ENCODE data around the gene ZNF483. TPM values are rescaled to one million over a fixed set of nuclear protein-coding genes. Genes with fewer than 3 reads are reported as not detected.

The ZNF483 gene
- total RNA-seq (10 to 100 TPM; 14.6 to 21.8 TPM), polyA plus RNA-seq (1 to 10 TPM in 1 of 2 donors, not detected in 1; 1.2 TPM)
- long read RNA-seq, donor 1, partial matches to known transcripts = 0 of 12 reads
- long read RNA-seq, donor 1, other reads (novel, unspliced or antisense) = 10 of 12 reads
- long read RNA-seq, donor 2, partial matches to known transcripts = 0 of 15 reads
- long read RNA-seq, donor 2, other reads (novel, unspliced or antisense) = 14 of 15 reads

GRCh38 chr9:111525056-111525977 lies at the start of gene ZNF483:
Gene ZNF483, plus strand, starts transcription at chr9:111525179. Its CDS starts 2,217 bp downstream, at chr9:111527396.
- Histone ChIP-seq H3K4me1 (ENCODE audit: control insufficient read depth in 1 of 2, insufficient read depth in 2 of 2, low read length in 2 of 2) (peaks cover 0 to 2% of the 10 kb centered on the region in 2 donors), H3K9me3 (ENCODE audit: control insufficient read depth, low read length) (peaks cover 3% of the 10 kb centered on the region), H3K36me3 (ENCODE audit: control insufficient read depth in 1 of 2, insufficient read depth in 2 of 2, low read length in 1 of 2) (peaks cover 0 to 4% of the 10 kb centered on the region in 2 donors), H3K27ac (ENCODE audit: low read depth in 1 of 2, low read length in 2 of 2) (peak within 1 kb of the TSS in 1 of 2 donors; percentile 23), H3K27me3 (ENCODE audit: control insufficient read depth in 1 of 2, insufficient read depth in 2 of 2, low read length in 1 of 2) (no peaks in the 10 kb centered on the region), H3K4me3 (ENCODE audit: low read length in 2 of 2) (peak within 1 kb of the TSS; percentile 84 to 89)
- peak; percentile 91 for ATAC-seq (ENCODE audit: low FRiP score)
- intact Hi-C loops (cut with DNase I) = no loop called here
- 1% methylated on average over 66 of the region's 66 CpGs for WGBS, 2 donors
- peak; percentile 85 to 90 for DNase-seq

- no peak overlapping the region for H3K27ac ChIP-seq (ENCODE audit: low read depth in 1 of 2, low read length in 2 of 2)
These were observed 49.8 kb upstream of the ZNF483 start for GRCh38 chr9:111475195-111475594.

GRCh38 chr9:111477677-111478076 lies 47.3 kb upstream of the ZNF483 start:
- no peak for ATAC-seq (ENCODE audit: low FRiP score)
- Histone ChIP-seq H3K27ac (ENCODE audit: low read depth in 1 of 2, low read length in 2 of 2) (no peak overlapping the region), H3K4me3 (ENCODE audit: low read length in 2 of 2) (no peak overlapping the region), H3K4me1 (ENCODE audit: control insufficient read depth in 1 of 2, insufficient read depth in 2 of 2, low read length in 2 of 2) (peaks cover 0 to 6% of the 10 kb centered on the region in 2 donors), H3K36me3 (ENCODE audit: control insufficient read depth in 1 of 2, insufficient read depth in 2 of 2, low read length in 1 of 2) (no peaks in the 10 kb centered on the region), H3K9me3 (ENCODE audit: control insufficient read depth, low read length) (no peaks in the 10 kb centered on the region), H3K27me3 (ENCODE audit: control insufficient read depth in 1 of 2, insufficient read depth in 2 of 2, low read length in 1 of 2) (no peaks in the 10 kb centered on the region)
- 69 to 78% methylated on average over 3 of the region's 3 CpGs for WGBS, 2 donors
- DNase-seq = no peak
- intact Hi-C loops (cut with DNase I) = no loop called here

More at GRCh38 chr9:111475195-111475594, 49.8 kb upstream of the ZNF483 start:
- no peak overlapping the region for H3K4me3 ChIP-seq (ENCODE audit: low read length in 2 of 2)
- ATAC-seq (ENCODE audit: low FRiP score) (no peak), DNase-seq (no peak)
- H3K36me3 ChIP-seq (ENCODE audit: control insufficient read depth in 1 of 2, insufficient read depth in 2 of 2, low read length in 1 of 2) = no peaks in the 10 kb centered on the region
- peaks cover 0 to 6% of the 10 kb centered on the region in 2 donors for H3K4me1 ChIP-seq (ENCODE audit: control insufficient read depth in 1 of 2, insufficient read depth in 2 of 2, low read length in 2 of 2)
- H3K9me3 ChIP-seq (ENCODE audit: control insufficient read depth, low read length) = no peaks in the 10 kb centered on the region
- WGBS, 2 donors = 93% methylated on average over 2 of the region's 2 CpGs
- no peaks in the 10 kb centered on the region for H3K27me3 ChIP-seq (ENCODE audit: control insufficient read depth in 1 of 2, insufficient read depth in 2 of 2, low read length in 1 of 2)
- intact Hi-C loops (cut with DNase I) = no loop called here

DNA sequence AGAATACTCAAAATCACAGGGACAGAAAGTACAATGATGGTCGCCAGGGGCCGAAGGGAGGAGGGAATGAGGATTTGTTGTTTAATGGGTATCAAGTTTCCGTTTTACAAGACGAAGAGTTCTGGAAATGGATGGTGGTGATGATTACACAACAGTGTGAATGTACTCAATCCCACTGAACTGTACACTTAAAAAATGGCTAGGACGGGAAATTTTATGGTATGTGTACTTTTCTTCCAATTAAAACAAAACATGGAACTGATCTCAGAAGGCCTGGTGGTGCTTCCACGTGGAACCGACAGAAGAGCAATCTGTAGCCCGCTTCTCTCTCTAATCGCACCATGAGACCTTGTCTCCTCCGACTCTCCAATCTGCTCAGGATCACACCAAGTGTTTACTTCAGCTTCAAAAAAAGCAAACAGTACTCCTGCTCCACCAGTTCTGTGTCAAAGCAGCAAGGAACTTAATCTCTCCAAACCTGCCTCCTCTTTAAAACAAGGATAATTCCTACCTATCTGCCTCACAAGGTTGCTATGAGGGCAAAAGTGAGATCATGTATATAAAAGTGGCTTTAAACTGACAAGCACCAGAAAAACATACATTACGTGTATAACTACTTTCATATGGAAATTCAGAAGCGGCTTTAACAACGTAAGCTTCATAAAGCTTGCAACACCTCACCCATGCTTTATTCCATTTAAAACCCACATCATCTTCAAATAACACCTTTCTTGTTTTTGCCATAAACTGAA lies 42.9 kb upstream of the ZNF483 start:
- no peak for ATAC-seq (ENCODE audit: low FRiP score)
- H3K27me3 ChIP-seq (ENCODE audit: control insufficient read depth in 1 of 2, insufficient read depth in 2 of 2, low read length in 1 of 2) = no peaks in the 10 kb centered on the region
- peak overlapping the region; percentile 82 to 98 for H3K4me3 ChIP-seq (ENCODE audit: low read length in 2 of 2)
- no peak overlapping the region for H3K27ac ChIP-seq (ENCODE audit: low read depth in 1 of 2, low read length in 2 of 2)
- 19 to 29% methylated on average over 13 of the region's 13 CpGs for WGBS, 2 donors
- no peak for DNase-seq
- H3K4me1 ChIP-seq (ENCODE audit: control insufficient read depth in 1 of 2, insufficient read depth in 2 of 2, low read length in 2 of 2) = peaks cover 0 to 3% of the 10 kb centered on the region in 2 donors
- H3K9me3 ChIP-seq (ENCODE audit: control insufficient read depth, low read length) = no peaks in the 10 kb centered on the region
- intact Hi-C loops (cut with DNase I) = no loop called here
- no peaks in the 10 kb centered on the region for H3K36me3 ChIP-seq (ENCODE audit: control insufficient read depth in 1 of 2, insufficient read depth in 2 of 2, low read length in 1 of 2)

DNA sequence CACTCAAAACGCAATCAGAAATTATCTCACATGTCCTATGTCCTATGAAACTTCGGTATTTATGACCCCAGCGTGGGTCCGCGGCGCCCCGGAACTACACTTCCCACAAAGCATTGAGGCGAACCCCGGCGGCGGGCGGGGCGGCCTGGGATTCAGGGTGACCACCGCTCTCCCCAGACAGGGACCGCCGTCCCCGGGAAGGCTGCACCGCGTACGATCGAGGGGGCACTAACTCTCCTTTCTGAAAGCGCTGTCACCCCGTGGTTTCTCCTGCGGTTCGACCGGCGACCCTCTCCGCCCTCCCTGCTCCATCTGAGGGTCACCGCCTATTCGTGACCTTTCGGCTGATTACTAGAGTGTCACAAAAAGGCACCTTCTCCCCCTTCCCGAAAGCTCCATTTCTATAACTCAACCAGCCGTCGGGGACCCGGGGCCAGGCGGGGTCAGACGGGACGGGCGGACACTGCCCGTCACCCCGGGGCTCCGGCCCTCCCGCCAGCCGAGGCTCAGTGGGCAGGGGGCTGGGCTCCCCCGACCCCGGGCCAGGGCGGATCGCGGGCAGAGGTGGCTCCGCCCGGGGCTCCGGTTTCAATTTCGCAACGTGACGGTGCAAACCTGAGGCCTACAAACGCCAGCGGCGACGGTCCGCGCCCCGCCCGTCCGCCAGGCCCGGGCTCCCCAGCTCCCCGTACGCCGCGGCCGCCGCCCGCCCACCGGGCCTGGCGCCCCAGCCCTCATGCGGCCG lies 42.1 kb upstream of the ZNF483 start:
- Histone ChIP-seq H3K4me3 (ENCODE audit: low read length in 2 of 2) (peak overlapping the region; percentile 82 to 98), H3K36me3 (ENCODE audit: control insufficient read depth in 1 of 2, insufficient read depth in 2 of 2, low read length in 1 of 2) (no peaks in the 10 kb centered on the region), H3K9me3 (ENCODE audit: control insufficient read depth, low read length) (no peaks in the 10 kb centered on the region), H3K4me1 (ENCODE audit: control insufficient read depth in 1 of 2, insufficient read depth in 2 of 2, low read length in 2 of 2) (no peaks in the 10 kb centered on the region), H3K27ac (ENCODE audit: low read depth in 1 of 2, low read length in 2 of 2) (peak overlapping the region; percentile 79 to 96), H3K27me3 (ENCODE audit: control insufficient read depth in 1 of 2, insufficient read depth in 2 of 2, low read length in 1 of 2) (no peaks in the 10 kb centered on the region)
- WGBS, 2 donors = 0 to 1% methylated on average over 43 to 76 of the region's 76 CpGs
- DNase-seq (peak; percentile 77 to 92), ATAC-seq (ENCODE audit: low FRiP score) (peak; percentile 83)
- intact Hi-C loops (cut with DNase I) = no loop called here

DNA sequence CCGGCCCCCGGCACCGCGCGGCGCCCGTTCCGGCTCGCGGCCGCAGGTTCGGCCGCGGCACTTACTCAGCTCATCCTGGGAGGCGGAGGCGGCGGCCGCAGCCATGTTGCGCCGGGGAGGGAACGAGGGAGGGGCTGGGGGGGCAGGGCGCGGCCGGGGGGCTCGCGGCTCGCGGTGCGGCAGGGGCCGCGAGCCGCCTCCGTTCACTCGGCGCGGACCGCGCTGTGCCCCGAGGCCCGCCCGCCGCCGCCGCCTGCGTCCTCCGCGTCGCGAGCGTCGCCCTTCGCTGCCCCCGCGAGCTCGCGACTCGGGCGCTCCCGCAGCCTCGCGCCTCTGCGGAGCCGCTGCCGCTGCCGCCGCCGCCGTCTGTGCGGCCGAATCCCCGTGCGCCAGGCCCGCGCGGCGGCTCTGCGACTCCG lies 41.5 kb upstream of the ZNF483 start:
- Histone ChIP-seq H3K27ac (ENCODE audit: low read depth in 1 of 2, low read length in 2 of 2) (peak overlapping the region; percentile 89 to 96), H3K36me3 (ENCODE audit: control insufficient read depth in 1 of 2, insufficient read depth in 2 of 2, low read length in 1 of 2) (no peaks in the 10 kb centered on the region), H3K9me3 (ENCODE audit: control insufficient read depth, low read length) (no peaks in the 10 kb centered on the region), H3K4me3 (ENCODE audit: low read length in 2 of 2) (peak overlapping the region; percentile 82 to 98), H3K4me1 (ENCODE audit: control insufficient read depth in 1 of 2, insufficient read depth in 2 of 2, low read length in 2 of 2) (no peaks in the 10 kb centered on the region), H3K27me3 (ENCODE audit: control insufficient read depth in 1 of 2, insufficient read depth in 2 of 2, low read length in 1 of 2) (no peaks in the 10 kb centered on the region)
- no peak for ATAC-seq (ENCODE audit: low FRiP score)
- peak in 1 of 2 donors; percentile 82 for DNase-seq
- 0% methylated on average over 9 to 78 of the region's 78 CpGs for WGBS, 2 donors
- intact Hi-C loops (cut with DNase I) = no loop called here

GRCh38 chr9:111483858-111484571 lies 41.0 kb upstream of the ZNF483 start, which contains the start of gene ECPAS:
Gene ECPAS, minus strand, starts transcription at chr9:111484383. Its CDS starts 11,465 bp downstream, at chr9:111472918.
- no peaks in the 10 kb centered on the region for H3K36me3 ChIP-seq (ENCODE audit: control insufficient read depth in 1 of 2, insufficient read depth in 2 of 2, low read length in 1 of 2)
- H3K9me3 ChIP-seq (ENCODE audit: control insufficient read depth, low read length) = no peaks in the 10 kb centered on the region
- ATAC-seq (ENCODE audit: low FRiP score) (peak; percentile 82), DNase-seq (peak; percentile 85 to 91)
- intact Hi-C loops (cut with DNase I) = no loop called here
- H3K4me1 ChIP-seq (ENCODE audit: control insufficient read depth in 1 of 2, insufficient read depth in 2 of 2, low read length in 2 of 2) = no peaks in the 10 kb centered on the region
- H3K4me3 ChIP-seq (ENCODE audit: low read length in 2 of 2) = peak within 1 kb of the TSS; percentile 82 to 98
- no peaks in the 10 kb centered on the region for H3K27me3 ChIP-seq (ENCODE audit: control insufficient read depth in 1 of 2, insufficient read depth in 2 of 2, low read length in 1 of 2)
- WGBS, 2 donors = 1% methylated on average over 60 to 101 of the region's 101 CpGs
- peak within 1 kb of the TSS; percentile 89 to 96 for H3K27ac ChIP-seq (ENCODE audit: low read depth in 1 of 2, low read length in 2 of 2)

All from aorta (tissue), 5 donors.